Mesothelial cell of epicardium (in vitro differentiated cells): Measurements from ENCODE around the gene METTL2B. TPM values are rescaled to one million over a fixed set of nuclear protein-coding genes. Genes with fewer than 3 reads are reported as not detected.
"Not testable (repeated sequence)": the region's sequence is repeated elsewhere in the genome, so short reads cannot be mapped to it uniquely, and the experiment has no call there.

ENCODE experiments used
- DNase-seq, 2 experiments: peaks; one replicate each; pipeline ENCODE4 v3.0.0; 2021; ENCODE audit warnings: low spot score in 2 of 2; ENCODE audit not compliant: unreplicated experiment in 2 of 2
- H3K27ac Mint-ChIP-seq: 2 replicates; pipeline ENCODE4 v1.8.0; 2021; ENCODE audit warnings: mixed read lengths
- H3K27me3 Mint-ChIP-seq: 2 replicates; pipeline ENCODE4 v1.8.0; 2021; ENCODE audit warnings: low read depth, mixed read lengths
- H3K36me3 Mint-ChIP-seq: 2 replicates; pipeline ENCODE4 v1.8.0; 2021; ENCODE audit warnings: mixed read lengths
- H3K4me1 Mint-ChIP-seq: 2 replicates; pipeline ENCODE4 v1.8.0; 2021; ENCODE audit warnings: mixed read lengths
- H3K4me3 Mint-ChIP-seq: 2 replicates; pipeline ENCODE4 v1.8.0; 2021; ENCODE audit warnings: mild to moderate bottlenecking, moderate library complexity, mixed read lengths
- H3K9me3 Mint-ChIP-seq: 2 replicates; pipeline ENCODE4 v1.8.0; 2021; ENCODE audit warnings: mixed read lengths
- CTCF ChIP-seq: fragments of 200-600 bp; sonication (generic); IDR thresholded peaks from one replicate; pipeline ENCODE4 v1.5.0; 2021; ENCODE audit warnings: antibody characterized with exemption; ENCODE audit not compliant: unreplicated experiment
- total RNA-seq: library from RNA; stranded (reverse); gene quantifications from 3 replicates; pipeline ENCODE4 v1.2.1, GENCODE V29; 2021

Gene METTL2B
- total RNA-seq, 1 donor from 2014 or later: 39.9 TPM

- Mint-ChIP-seq H3K4me1 (peaks cover 48% of the 10 kb centered on the region), H3K27ac (no peak overlapping the region), H3K36me3 (peaks cover 17% of the 10 kb centered on the region), H3K27me3 (no peaks in the 10 kb centered on the region), H3K4me3 (no peak overlapping the region), H3K9me3 (no peaks in the 10 kb centered on the region)
- DNase-seq: no peak
- TF ChIP-seq CTCF: no peak
Observed at GRCh38 chr7:128458956-128459355, 17.6 kb upstream of the METTL2B start.

- Mint-ChIP-seq H3K4me1 (peaks cover 43% of the 10 kb centered on the region), H3K27ac (peak overlapping the region; percentile 1), H3K27me3 (no peaks in the 10 kb centered on the region), H3K4me3 (no peak overlapping the region), H3K9me3 (no peaks in the 10 kb centered on the region), H3K36me3 (peaks cover 18% of the 10 kb centered on the region)
- no peak for DNase-seq
- peak; percentile 74 for TF ChIP-seq CTCF
Observed at GRCh38 chr7:128459394-128459878, 17.1 kb upstream of the METTL2B start.

DNA sequence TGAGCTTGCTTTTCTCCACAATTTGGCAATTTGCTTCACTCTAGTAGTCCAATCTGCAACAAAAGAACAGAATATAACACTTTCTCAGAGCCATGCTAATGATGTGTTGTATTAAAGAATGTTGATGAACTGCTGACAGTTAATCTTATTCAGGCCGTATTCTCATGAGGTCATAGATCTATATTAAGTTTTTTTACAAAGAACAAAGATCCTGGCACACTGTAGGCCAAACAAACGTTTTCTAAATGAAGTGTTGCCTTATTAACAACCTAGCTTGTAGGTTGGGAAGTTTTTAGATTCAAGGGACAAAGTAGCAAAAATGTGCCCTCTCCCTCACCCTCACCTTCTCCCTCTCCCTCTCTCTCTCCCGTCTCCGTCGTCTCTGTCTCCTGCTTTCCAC is 14.1 kb upstream of the METTL2B start:
- peaks cover 23% of the 10 kb centered on the region for H3K36me3 Mint-ChIP-seq
- no peak overlapping the region for H3K27ac Mint-ChIP-seq
- H3K4me3 Mint-ChIP-seq: no peak overlapping the region
- no peak for DNase-seq
- H3K27me3 Mint-ChIP-seq: no peaks in the 10 kb centered on the region
- no peaks in the 10 kb centered on the region for H3K9me3 Mint-ChIP-seq
- TF ChIP-seq CTCF: no peak
- peaks cover 19% of the 10 kb centered on the region for H3K4me1 Mint-ChIP-seq

DNA sequence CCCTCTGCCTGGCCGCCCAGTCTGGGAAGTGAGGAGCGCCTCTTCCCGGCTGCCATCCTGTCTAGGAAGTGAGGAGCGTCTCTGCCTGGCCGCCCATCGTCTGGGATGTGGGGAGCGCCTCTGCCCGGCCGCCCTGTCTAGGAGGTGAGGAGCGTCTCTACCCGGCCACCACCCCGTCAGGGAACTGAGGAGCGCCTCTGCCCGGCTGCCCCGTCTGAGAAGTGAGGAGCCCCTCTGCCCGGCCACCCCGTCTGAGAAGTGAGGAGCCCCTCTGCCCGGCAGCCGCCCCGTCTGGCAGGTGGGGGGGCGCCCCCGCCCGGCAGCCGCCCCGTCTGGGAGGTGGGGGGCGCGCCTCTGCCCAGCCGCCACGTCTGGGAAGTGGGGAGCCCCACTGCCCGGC is 13.2 kb upstream of the METTL2B start:
- not testable (repeated sequence) for H3K4me3 Mint-ChIP-seq, H3K9me3 Mint-ChIP-seq
- H3K4me1 Mint-ChIP-seq: peaks cover 13% of the 10 kb centered on the region

GRCh38 chr7:128463933-128464332 is 12.6 kb upstream of the METTL2B start:
- not testable (repeated sequence) for DNase-seq, H3K27me3 Mint-ChIP-seq, H3K4me3 Mint-ChIP-seq, H3K4me1 Mint-ChIP-seq, H3K27ac Mint-ChIP-seq, H3K9me3 Mint-ChIP-seq
- peaks cover 26% of the 10 kb centered on the region for H3K36me3 Mint-ChIP-seq

More for the DNA sequence above, 13.2 kb upstream of the METTL2B start:
- H3K36me3 Mint-ChIP-seq: peaks cover 25% of the 10 kb centered on the region
- not testable (repeated sequence) for H3K27ac Mint-ChIP-seq, DNase-seq, H3K27me3 Mint-ChIP-seq

GRCh38 chr7:128466871-128467270 is 9.7 kb upstream of the METTL2B start:
- peaks cover 26% of the 10 kb centered on the region for H3K36me3 Mint-ChIP-seq
- H3K9me3 Mint-ChIP-seq, H3K27me3 Mint-ChIP-seq, DNase-seq, H3K27ac Mint-ChIP-seq, H3K4me3 Mint-ChIP-seq, H3K4me1 Mint-ChIP-seq: not testable (repeated sequence)

GRCh38 chr7:128477336-128477690 is 765 bp downstream of the METTL2B start:
- not testable (repeated sequence) for DNase-seq, H3K9me3 Mint-ChIP-seq, H3K36me3 Mint-ChIP-seq, H3K27me3 Mint-ChIP-seq
- Mint-ChIP-seq H3K4me1 (peaks cover 16% of the 10 kb centered on the region), H3K4me3 (peak overlapping the region; percentile 98), H3K27ac (peak overlapping the region; percentile 98)

DNA sequence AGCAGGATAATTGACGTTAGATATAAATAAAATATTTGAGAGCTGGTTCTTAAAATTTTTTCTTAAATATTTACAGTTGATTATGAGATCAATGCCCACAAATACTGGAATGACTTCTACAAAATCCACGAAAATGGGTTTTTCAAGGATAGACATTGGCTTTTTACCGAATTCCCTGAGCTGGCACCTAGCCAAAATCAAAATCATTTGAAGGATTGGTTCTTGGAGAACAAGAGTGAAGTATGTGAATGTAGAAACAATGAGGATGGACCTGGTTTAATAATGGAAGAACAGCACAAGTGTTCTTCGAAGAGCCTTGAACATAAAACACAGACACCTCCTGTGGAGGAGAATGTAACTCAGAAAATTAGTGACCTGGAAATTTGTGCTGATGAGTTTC is 2.5 kb downstream of the METTL2B start:
- not testable (repeated sequence) for H3K9me3 Mint-ChIP-seq, H3K27me3 Mint-ChIP-seq, DNase-seq, H3K27ac Mint-ChIP-seq, H3K36me3 Mint-ChIP-seq
- Mint-ChIP-seq H3K4me3 (peak overlapping the region; percentile 31), H3K4me1 (peaks cover 16% of the 10 kb centered on the region)

GRCh38 chr7:128488134-128488533 is 11.6 kb downstream of the METTL2B start:
- H3K27ac Mint-ChIP-seq, H3K27me3 Mint-ChIP-seq, H3K9me3 Mint-ChIP-seq, DNase-seq, H3K4me1 Mint-ChIP-seq, H3K4me3 Mint-ChIP-seq: not testable (repeated sequence)
- peaks cover 30% of the 10 kb centered on the region for H3K36me3 Mint-ChIP-seq
